ENCODE data around the gene PRRT4. TPM values are rescaled to one million over a fixed set of nuclear protein-coding genes. Genes with fewer than 3 reads are reported as not detected.

The PRRT4 gene
- total and polyA plus RNA-seq, 9 of the 15 experiments (the other 6 are each of a cell fraction or from before 2014, with no cell fraction given) = not detected

GRCh38 chr7:128323040-128323439, 38.5 kb downstream of the PRRT4 start:
- no peaks in the 10 kb centered on the region for H3K79me2 ChIP-seq (ENCODE audit: control insufficient read depth, insufficient read depth, low read length)
- FAIRE-seq = no peak
- ATAC-seq = no peak
- TF ChIP-seq MXI1 (IDR thresholded peaks at IDR 0.05; ENCODE audit: low read depth, low read length) = no peak
- no peak for TF ChIP-seq NFATC3 (IDR thresholded peaks at IDR 0.05)
- no peak for TF ChIP-seq ZKSCAN1 (IDR thresholded peaks at IDR 0.05; ENCODE audit: low read depth, low read length)
- TF ChIP-seq U2AF2 (optimal IDR thresholded peaks at IDR 0.05; ENCODE audit: low read depth, low read length) = no peak
- no peak for TF ChIP-seq SIN3A (IDR thresholded peaks at IDR 0.05; ENCODE audit: borderline replicate concordance in 2 of 2, control insufficient read depth in 1 of 2, low read depth in 2 of 2, low read length in 2 of 2)
- no peak for TF ChIP-seq HMGN3 (IDR thresholded peaks at IDR 0.05; ENCODE audit: borderline replicate concordance, extremely low read depth, insufficient read length, low read depth, low read length)
- H3K27ac ChIP-seq (ENCODE audit: extremely low read depth, low read depth, low read length) = no peak overlapping the region
- in situ Hi-C loops (cut with MboI) (no loop called here), intact Hi-C loops (cut with micrococcal nuclease) (loop anchor here (5.0 kb wide), 2 partner anchors 86 to 106 kb away; no protein-coding TSS in a partner anchor)
- H4K20me1 ChIP-seq (replicated peaks; ENCODE audit: control insufficient read depth, insufficient read depth, low read length) = no peaks in the 10 kb centered on the region
- no peak overlapping the region for H2AFZ ChIP-seq (ENCODE audit: low read depth, low read length)
- no TSS peak for BruUV-seq (replicated peaks)
- H3K9me1 ChIP-seq (ENCODE audit: control insufficient read depth, insufficient read depth, low read length) = no peaks in the 10 kb centered on the region
- H3K4me2 ChIP-seq (ENCODE audit: insufficient read depth, low read length) = no peak overlapping the region
- no peak overlapping the region for H3K9ac ChIP-seq (ENCODE audit: insufficient read depth in 1 of 2, low read depth in 2 of 2, low read length in 2 of 2)
- H3K4me1 ChIP-seq (replicated peaks in 1 of 2; ENCODE audit: control insufficient read depth in 2 of 2, insufficient read depth in 2 of 2, low read length in 2 of 2) = no peaks in the 10 kb centered on the region
- no peak for DNase-seq (ENCODE audit: extremely low read depth in 1 of 4, low spot score in 3 of 4)
- H3K9me3 ChIP-seq (replicated peaks; ENCODE audit: control insufficient read depth, insufficient read depth, low read depth, low read length) = no peaks in the 10 kb centered on the region
- ChIA-PET CTCF (ENCODE audit: low intra/inter-chr PET ratio) (no interaction called here), POLR2A (no interaction called here)
- H3K4me3 ChIP-seq = no peak overlapping the region
- no peaks in the 10 kb centered on the region for H3K27me3 ChIP-seq (ENCODE audit: control insufficient read depth in 2 of 2, insufficient read depth in 2 of 2, low read length in 2 of 2)
- H3K36me3 ChIP-seq (ENCODE audit: control insufficient read depth, insufficient read depth, low read length) = peaks cover 99% of the 10 kb centered on the region

Data from K562 (cell line).